ENCODE results near the gene NAPG.
"Not testable (repeated sequence)": the region's sequence is repeated elsewhere in the genome, so short reads cannot be mapped to it uniquely, and the experiment has no call there.

Gene NAPG

GRCh38 chr18:10552226-10552625, 26.4 kb downstream of the NAPG start:
- Mint-ChIP-seq H3K36me3 (ENCODE audit: low read depth) (peaks cover 41% of the 10 kb centered on the region), H3K4me1 (ENCODE audit: low read depth) (no peaks in the 10 kb centered on the region), H3K4me3 (no peak overlapping the region), H3K27ac (no peak overlapping the region), H3K27me3 (ENCODE audit: low read depth) (no peaks in the 10 kb centered on the region), H3K9me3 (no peaks in the 10 kb centered on the region)

GRCh38 chr18:10556251-10556650, 30.4 kb downstream of the NAPG start:
- H3K4me1 Mint-ChIP-seq (ENCODE audit: low read depth); H3K4me3 Mint-ChIP-seq; H3K9me3 Mint-ChIP-seq; H3K27me3 Mint-ChIP-seq (ENCODE audit: low read depth); H3K27ac Mint-ChIP-seq: not testable (repeated sequence)
- H3K36me3 Mint-ChIP-seq (ENCODE audit: low read depth) = peaks cover 22% of the 10 kb centered on the region

GRCh38 chr18:10557085-10557677, 31.4 kb downstream of the NAPG start:
- peaks cover 17% of the 10 kb centered on the region for H3K36me3 Mint-ChIP-seq (ENCODE audit: low read depth)

GRCh38 chr18:10558243-10558966, 32.6 kb downstream of the NAPG start:
- Mint-ChIP-seq H3K9me3 (no peaks in the 10 kb centered on the region), H3K27ac (no peak overlapping the region), H3K4me1 (ENCODE audit: low read depth) (peaks cover 2% of the 10 kb centered on the region), H3K4me3 (no peak overlapping the region), H3K27me3 (ENCODE audit: low read depth) (no peaks in the 10 kb centered on the region), H3K36me3 (ENCODE audit: low read depth) (peaks cover 12% of the 10 kb centered on the region)

More at GRCh38 chr18:10557085-10557677, 31.4 kb downstream of the NAPG start:
- Mint-ChIP-seq H3K9me3 (no peaks in the 10 kb centered on the region), H3K4me1 (ENCODE audit: low read depth) (peaks cover 2% of the 10 kb centered on the region), H3K27ac (no peak overlapping the region), H3K4me3 (no peak overlapping the region), H3K27me3 (ENCODE audit: low read depth) (no peaks in the 10 kb centered on the region)

GRCh38 chr18:10558967-10559298, 33.1 kb downstream of the NAPG start:
- Mint-ChIP-seq H3K27me3 (ENCODE audit: low read depth) (no peaks in the 10 kb centered on the region), H3K36me3 (ENCODE audit: low read depth) (peaks cover 12% of the 10 kb centered on the region), H3K4me3 (no peak overlapping the region), H3K27ac (no peak overlapping the region), H3K9me3 (no peaks in the 10 kb centered on the region), H3K4me1 (ENCODE audit: low read depth) (peaks cover 2% of the 10 kb centered on the region)

- H3K27me3 Mint-ChIP-seq (ENCODE audit: low read depth) = no peaks in the 10 kb centered on the region
- no peaks in the 10 kb centered on the region for H3K9me3 Mint-ChIP-seq
- H3K4me3 Mint-ChIP-seq = no peak overlapping the region
- peaks cover 3% of the 10 kb centered on the region for H3K4me1 Mint-ChIP-seq (ENCODE audit: low read depth)
- H3K36me3 Mint-ChIP-seq (ENCODE audit: low read depth) = peaks cover 7% of the 10 kb centered on the region
- H3K27ac Mint-ChIP-seq = no peak overlapping the region
These were observed 34.0 kb downstream of the NAPG start for GRCh38 chr18:10559553-10560451.

- no peak overlapping the region for H3K27ac Mint-ChIP-seq
These were observed 34.7 kb downstream of the NAPG start for GRCh38 chr18:10560452-10561045.

GRCh38 chr18:10562773-10563160, 36.9 kb downstream of the NAPG start:
- Mint-ChIP-seq H3K4me1 (ENCODE audit: low read depth) (peaks cover 3% of the 10 kb centered on the region), H3K27me3 (ENCODE audit: low read depth) (no peaks in the 10 kb centered on the region), H3K36me3 (ENCODE audit: low read depth) (no peaks in the 10 kb centered on the region), H3K9me3 (no peaks in the 10 kb centered on the region), H3K4me3 (no peak overlapping the region), H3K27ac (no peak overlapping the region)

More at GRCh38 chr18:10560452-10561045, 34.7 kb downstream of the NAPG start:
- Mint-ChIP-seq H3K4me3 (no peak overlapping the region), H3K36me3 (ENCODE audit: low read depth) (peaks cover 7% of the 10 kb centered on the region), H3K4me1 (ENCODE audit: low read depth) (peaks cover 3% of the 10 kb centered on the region), H3K9me3 (no peaks in the 10 kb centered on the region), H3K27me3 (ENCODE audit: low read depth) (no peaks in the 10 kb centered on the region)

- no peaks in the 10 kb centered on the region for H3K9me3 Mint-ChIP-seq
- H3K27ac Mint-ChIP-seq = no peak overlapping the region
- no peak overlapping the region for H3K4me3 Mint-ChIP-seq
- no peaks in the 10 kb centered on the region for H3K36me3 Mint-ChIP-seq (ENCODE audit: low read depth)
- no peaks in the 10 kb centered on the region for H3K27me3 Mint-ChIP-seq (ENCODE audit: low read depth)
- H3K4me1 Mint-ChIP-seq (ENCODE audit: low read depth) = peaks cover 3% of the 10 kb centered on the region
These were observed 38.1 kb downstream of the NAPG start for GRCh38 chr18:10563886-10564285.

GRCh38 chr18:10564975-10565773, 39.3 kb downstream of the NAPG start:
- Mint-ChIP-seq H3K4me1 (ENCODE audit: low read depth) (peaks cover 3% of the 10 kb centered on the region), H3K4me3 (no peak overlapping the region), H3K36me3 (ENCODE audit: low read depth) (no peaks in the 10 kb centered on the region), H3K27ac (no peak overlapping the region), H3K9me3 (no peaks in the 10 kb centered on the region), H3K27me3 (ENCODE audit: low read depth) (no peaks in the 10 kb centered on the region)

GRCh38 chr18:10565835-10566234, 40.0 kb downstream of the NAPG start:
- H3K27ac Mint-ChIP-seq = no peak overlapping the region
- H3K4me1 Mint-ChIP-seq (ENCODE audit: low read depth) = peaks cover 2% of the 10 kb centered on the region
- H3K36me3 Mint-ChIP-seq (ENCODE audit: low read depth) = no peaks in the 10 kb centered on the region
- H3K9me3 Mint-ChIP-seq = no peaks in the 10 kb centered on the region
- H3K27me3 Mint-ChIP-seq (ENCODE audit: low read depth) = no peaks in the 10 kb centered on the region
- no peak overlapping the region for H3K4me3 Mint-ChIP-seq

- H3K4me1 Mint-ChIP-seq (ENCODE audit: low read depth) = peaks cover 2% of the 10 kb centered on the region
- H3K36me3 Mint-ChIP-seq (ENCODE audit: low read depth) = no peaks in the 10 kb centered on the region
- H3K27me3 Mint-ChIP-seq (ENCODE audit: low read depth) = no peaks in the 10 kb centered on the region
- H3K27ac Mint-ChIP-seq = no peak overlapping the region
- no peak overlapping the region for H3K4me3 Mint-ChIP-seq
- no peaks in the 10 kb centered on the region for H3K9me3 Mint-ChIP-seq
These were observed 40.6 kb downstream of the NAPG start for GRCh38 chr18:10566390-10566789.

- not testable (repeated sequence) for H3K36me3 Mint-ChIP-seq (ENCODE audit: low read depth); H3K27me3 Mint-ChIP-seq (ENCODE audit: low read depth); H3K9me3 Mint-ChIP-seq; H3K27ac Mint-ChIP-seq; H3K4me1 Mint-ChIP-seq (ENCODE audit: low read depth); H3K4me3 Mint-ChIP-seq
These were observed 44.1 kb downstream of the NAPG start for GRCh38 chr18:10569941-10570340.

GRCh38 chr18:10570622-10571021, 44.8 kb downstream of the NAPG start:
- H3K27ac Mint-ChIP-seq = no peak overlapping the region
- no peak overlapping the region for H3K4me3 Mint-ChIP-seq
- no peaks in the 10 kb centered on the region for H3K9me3 Mint-ChIP-seq
- no peaks in the 10 kb centered on the region for H3K4me1 Mint-ChIP-seq (ENCODE audit: low read depth)
- H3K36me3 Mint-ChIP-seq (ENCODE audit: low read depth) = no peaks in the 10 kb centered on the region
- H3K27me3 Mint-ChIP-seq (ENCODE audit: low read depth) = no peaks in the 10 kb centered on the region
